GM18858 (cell line): ENCODE measurements around the gene IPO9.
"Not testable (repeated sequence)": the region's sequence is repeated elsewhere in the genome, so short reads cannot be mapped to it uniquely, and the experiment has no call there.

ENCODE experiments used
- ATAC-seq: cut with Tn5 transposase; IDR thresholded peaks from one replicate; pipeline ENCODE4 v1.9.1; 2021; ENCODE audit not compliant: unreplicated experiment

IPO9 gene

GRCh38 chr1:201900476-201900875 lies 71.5 kb downstream of the IPO9 start:
- ATAC-seq = no peak

DNA sequence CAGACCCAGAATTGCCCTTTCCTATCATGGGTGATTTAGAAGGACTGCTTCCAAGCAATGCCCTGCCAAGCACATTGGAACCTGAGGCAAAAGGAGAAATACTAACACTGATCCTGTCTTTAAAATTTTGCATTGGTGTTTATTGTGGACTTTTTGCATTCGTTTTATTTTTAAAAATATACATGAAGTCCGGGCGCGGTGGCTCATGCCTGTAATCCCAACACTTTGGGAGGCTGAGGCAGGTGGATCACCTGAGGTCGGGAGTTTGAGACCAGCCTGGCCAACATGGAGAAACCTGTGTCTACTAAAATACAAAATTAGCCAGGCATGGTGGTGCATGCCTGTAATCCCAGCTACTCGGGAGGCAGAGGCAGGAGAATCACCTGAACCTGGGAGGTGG lies 72.1 kb downstream of the IPO9 start:
- ATAC-seq = not testable (repeated sequence)

GRCh38 chr1:201902198-201902597 lies 73.2 kb downstream of the IPO9 start:
- no peak for ATAC-seq

GRCh38 chr1:201903135-201903534 lies 74.2 kb downstream of the IPO9 start:
- no peak for ATAC-seq

- no peak for ATAC-seq
Measured at GRCh38 chr1:201904579-201904978, 75.6 kb downstream of the IPO9 start.

GRCh38 chr1:201905234-201905890 lies 76.4 kb downstream of the IPO9 start:
- ATAC-seq = no peak

GRCh38 chr1:201906336-201906735 lies 77.4 kb downstream of the IPO9 start:
- ATAC-seq = no peak

DNA sequence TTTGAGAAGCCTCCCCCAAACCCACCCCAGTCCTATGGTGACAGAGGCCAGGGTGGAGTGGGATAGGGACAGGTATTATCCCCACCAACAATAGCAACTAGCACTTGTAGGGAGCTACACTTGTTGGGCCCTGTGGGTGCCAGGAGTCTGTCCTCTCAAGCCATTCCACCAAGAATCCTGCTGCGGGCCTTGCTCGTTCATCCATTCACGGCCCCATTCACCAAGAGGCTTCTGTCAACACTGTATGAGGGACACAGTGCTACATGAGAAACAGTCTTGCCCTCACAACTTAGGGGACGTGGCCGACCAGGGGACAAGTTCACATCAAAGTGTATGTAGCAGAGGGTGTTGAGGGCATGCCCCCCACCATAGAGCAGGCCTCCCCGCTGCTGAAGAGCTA lies 78.7 kb downstream of the IPO9 start:
- ATAC-seq = no peak

DNA sequence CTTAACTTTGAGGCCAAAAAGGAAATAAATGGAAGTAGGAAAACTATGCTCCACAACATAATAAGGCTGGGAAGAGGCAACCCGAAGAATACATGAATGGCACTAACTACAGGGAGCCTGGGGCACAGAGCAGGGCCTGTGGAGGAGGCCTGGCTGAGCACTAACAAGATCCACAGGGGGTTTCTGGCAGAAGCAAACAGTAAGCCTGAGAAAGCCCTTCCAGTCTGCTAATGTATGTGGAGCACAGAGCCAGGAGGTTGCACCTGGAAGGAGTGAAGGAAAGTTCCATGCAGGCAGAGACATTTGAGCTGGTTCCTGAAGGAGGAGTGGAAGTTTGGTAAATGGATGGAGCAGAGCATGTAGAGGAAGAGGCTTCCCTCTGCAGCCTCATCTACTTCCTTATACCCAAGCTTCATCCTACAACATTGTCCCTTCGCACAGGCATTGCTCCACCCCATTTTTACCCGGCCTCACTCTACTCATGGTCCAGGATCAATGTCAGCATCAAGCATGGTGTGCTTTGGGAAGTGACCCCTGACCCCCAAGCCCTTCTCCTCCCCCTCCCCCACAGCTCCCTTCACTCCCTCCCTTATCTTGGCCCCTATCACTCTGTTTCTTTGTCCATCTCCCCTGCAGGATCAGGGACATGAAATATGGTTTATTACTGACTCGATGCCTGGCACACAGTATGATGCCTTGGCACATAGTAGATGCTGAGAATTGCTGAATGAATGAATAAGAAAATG lies 83.0 kb downstream of the IPO9 start:
- no peak for ATAC-seq

DNA sequence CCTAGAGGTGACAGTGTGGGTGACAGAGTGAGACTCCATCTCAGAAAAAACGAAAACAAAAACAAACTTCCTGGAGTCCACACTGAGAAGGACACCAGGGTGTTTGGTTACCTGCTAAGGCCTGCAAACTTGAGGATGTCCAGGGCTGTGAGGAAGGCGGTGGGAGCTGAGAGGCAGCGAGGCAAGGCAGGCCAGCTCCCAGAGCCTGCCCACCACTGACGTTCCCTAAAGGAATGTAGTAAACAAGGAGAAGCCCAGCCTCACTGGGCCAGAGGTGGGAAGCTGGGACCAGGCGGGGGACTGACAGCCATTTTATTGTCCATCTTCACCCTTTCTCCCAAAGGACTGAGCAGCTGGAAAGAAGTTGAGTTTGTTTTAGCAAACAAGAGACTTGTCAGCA lies 83.9 kb downstream of the IPO9 start:
- no peak for ATAC-seq

GRCh38 chr1:201914456-201915235 lies 85.7 kb downstream of the IPO9 start:
- no peak for ATAC-seq

DNA sequence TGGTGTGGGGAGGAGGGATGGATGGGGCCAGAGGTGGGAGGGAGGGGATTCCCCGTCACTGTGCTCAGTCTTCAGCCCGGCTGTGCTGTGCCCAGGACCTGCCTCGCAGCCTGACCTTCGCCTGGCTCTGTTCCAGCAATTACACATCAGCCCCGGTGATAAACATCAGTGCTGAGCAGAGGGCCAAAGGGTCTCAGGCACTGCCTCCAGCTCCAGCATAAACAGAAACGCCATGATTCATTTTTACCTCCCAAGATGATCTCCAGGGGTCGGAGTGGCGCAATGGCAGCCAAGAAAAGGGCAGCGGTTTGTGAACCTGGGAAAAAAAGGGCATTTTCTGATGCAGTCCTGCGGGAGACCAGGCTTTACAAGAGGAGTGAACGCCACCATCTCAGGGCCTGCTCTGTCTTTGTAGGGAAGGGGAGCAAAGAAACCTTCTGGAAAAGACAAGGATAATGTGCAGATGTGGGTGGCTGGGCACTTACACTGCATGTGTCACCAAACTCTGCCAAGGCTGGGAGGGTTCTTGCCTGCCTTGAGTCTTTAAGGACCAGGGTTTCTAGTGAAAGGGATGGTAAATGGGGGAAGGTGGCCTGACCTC lies 87.8 kb downstream of the IPO9 start:
- no peak for ATAC-seq

DNA sequence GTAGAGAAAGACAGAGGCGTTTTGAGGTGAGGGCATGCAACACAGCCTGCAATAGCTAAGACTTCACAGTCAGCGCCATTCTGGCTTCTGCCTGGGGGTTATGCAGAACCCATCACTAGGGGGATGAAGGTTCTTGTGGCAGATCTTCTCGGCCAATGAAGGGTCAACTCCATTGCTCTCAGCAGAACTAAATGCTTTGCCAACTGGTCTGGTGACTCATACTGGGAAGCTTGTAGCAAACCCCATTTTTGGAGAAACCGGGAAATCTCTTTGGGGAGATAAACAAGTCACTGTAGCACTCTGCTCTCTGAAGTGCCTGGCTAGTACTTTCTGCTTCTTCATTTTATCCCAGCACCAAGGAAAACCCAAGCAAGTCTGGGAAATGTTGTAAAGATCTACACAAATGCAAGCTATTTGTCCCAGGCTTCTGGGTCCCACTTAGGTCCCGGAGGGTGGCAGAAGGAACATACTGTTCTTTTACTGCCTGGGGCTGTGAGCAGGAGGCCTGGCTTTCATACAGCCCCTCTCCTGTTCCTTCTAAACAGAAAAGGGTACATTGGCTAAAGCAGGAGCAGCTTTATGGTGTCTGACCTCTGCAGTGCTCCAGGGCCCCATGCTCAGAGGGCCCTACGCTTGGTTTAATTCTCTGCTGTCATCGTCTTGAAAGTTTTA lies 88.5 kb downstream of the IPO9 start:
- ATAC-seq = no peak

- ATAC-seq = no peak
Measured at GRCh38 chr1:201918343-201918742, 89.4 kb downstream of the IPO9 start.

- ATAC-seq = no peak
Measured at GRCh38 chr1:201921952-201922558, 93.1 kb downstream of the IPO9 start.

DNA sequence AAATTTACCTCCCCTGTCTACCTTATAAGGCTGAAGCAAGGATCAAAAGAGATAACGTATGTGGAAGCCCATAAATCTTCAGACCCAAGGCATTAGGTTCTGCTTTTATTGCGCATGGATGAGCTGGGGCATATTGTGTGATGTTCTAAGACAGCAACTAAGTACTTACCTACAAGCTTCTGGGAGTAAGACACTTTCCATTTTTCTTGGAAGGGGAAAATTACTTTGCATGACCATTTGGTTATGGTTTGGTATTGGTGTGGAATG lies 96.3 kb downstream of the IPO9 start:
- ATAC-seq = no peak

GRCh38 chr1:201925981-201926645 lies 97.2 kb downstream of the IPO9 start:
- ATAC-seq = no peak

- ATAC-seq = no peak
Measured at GRCh38 chr1:201928266-201928665, 99.3 kb downstream of the IPO9 start.

DNA sequence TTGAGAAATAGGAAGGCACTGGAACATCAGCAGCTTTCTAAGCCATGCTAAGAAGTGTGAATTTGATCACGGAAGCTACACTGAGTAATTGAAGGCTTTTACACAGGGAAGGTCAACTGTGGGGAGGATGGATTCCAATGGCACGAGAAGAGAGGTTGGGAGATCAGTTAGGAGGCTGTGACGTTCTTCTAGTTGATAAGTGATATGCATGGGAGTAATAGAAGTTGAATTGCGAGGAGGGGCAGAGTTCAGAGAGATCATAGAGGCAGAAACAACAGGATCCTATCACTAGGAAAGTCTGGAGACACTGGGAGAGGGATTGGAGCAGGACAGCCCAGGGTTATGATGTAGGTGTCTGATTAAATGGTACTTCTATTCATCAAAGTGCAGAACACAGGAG lies 101.2 kb downstream of the IPO9 start:
- no peak for ATAC-seq

DNA sequence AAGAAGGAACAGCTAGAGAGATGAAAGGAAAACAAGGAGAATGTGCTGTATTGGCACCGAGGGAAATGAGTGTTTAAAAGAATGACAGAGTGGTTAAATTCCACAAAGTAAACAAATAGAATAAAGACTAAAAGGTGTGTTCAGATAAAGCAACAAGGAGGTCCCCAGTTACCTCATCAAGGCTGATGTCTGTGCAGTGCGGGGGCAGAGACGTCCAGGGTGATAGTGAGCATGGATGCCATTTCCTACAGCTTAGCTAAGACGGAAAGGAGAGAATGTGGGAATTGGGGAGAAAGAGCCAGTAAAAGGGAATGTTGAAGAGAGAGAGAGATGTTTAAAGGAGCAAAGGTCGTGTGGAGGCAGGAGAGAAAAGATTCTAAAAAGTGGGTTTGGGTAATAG lies 101.8 kb downstream of the IPO9 start:
- ATAC-seq = no peak
